Natural killer cell (primary cell): ENCODE data around the gene SAMD4A. TPM values are rescaled to one million over a fixed set of nuclear protein-coding genes. Genes with fewer than 3 reads are reported as not detected.

Experiments
- ATAC-seq, 3 donors: fragments of 150-1000 bp in 2 of 3; fragments of 200-7000 bp in 1 of 3; cut with Tn5 transposase; 1 replicate in 1 of 3; 2 replicates in 2 of 3; pipeline ENCODE4 v1.10.0; 2021; ENCODE audit warnings: mild to moderate bottlenecking in 2 of 3, moderate library complexity in 2 of 3
- DNase-seq, 2 donors: peaks; one replicate each; pipeline versions ENCODE4 v3.0.0 to v3.0.0-alpha.2; 2013 to 2021; ENCODE audit warnings: mixed read lengths in 1 of 2
- H3K27ac ChIP-seq: one replicate; pipeline ENCODE4 v1.5.1; 2013; ENCODE audit warnings: mild to moderate bottlenecking, low read length
- H3K27me3 ChIP-seq: one replicate; pipeline ENCODE4 v1.6.1; 2013; ENCODE audit warnings: low read length; ENCODE audit not compliant: control insufficient read depth, insufficient read depth
- H3K36me3 ChIP-seq: one replicate; pipeline ENCODE4 v1.6.1; 2013; ENCODE audit warnings: low read length; ENCODE audit not compliant: control insufficient read depth, insufficient read depth
- H3K4me1 ChIP-seq: one replicate; pipeline ENCODE4 v1.6.1; 2013; ENCODE audit warnings: low read length; ENCODE audit not compliant: control insufficient read depth, insufficient read depth
- H3K4me3 ChIP-seq: one replicate; pipeline ENCODE4 v1.5.1; 2013; ENCODE audit warnings: low read length
- H3K9me3 ChIP-seq: one replicate; pipeline ENCODE4 v1.6.1; 2013; ENCODE audit warnings: low read length; ENCODE audit not compliant: control insufficient read depth, insufficient read depth
- H3K27ac Mint-ChIP-seq, 2 donors: one replicate each; pipeline ENCODE4 v1.8.0; 2022; ENCODE audit warnings: mild to moderate bottlenecking in 2 of 2, mixed read lengths in 2 of 2, moderate library complexity in 1 of 2
- H3K27me3 Mint-ChIP-seq, 2 donors: one replicate each; pipeline ENCODE4 v1.8.0; 2022; ENCODE audit warnings: low read depth in 2 of 2, mixed read lengths in 2 of 2
- H3K36me3 Mint-ChIP-seq: one replicate; pipeline ENCODE4 v1.8.0; 2022; ENCODE audit warnings: mixed read lengths
- H3K4me1 Mint-ChIP-seq, 2 donors: one replicate each; pipeline ENCODE4 v1.8.0; 2022; ENCODE audit warnings: mixed read lengths in 2 of 2
- H3K4me3 Mint-ChIP-seq: one replicate; pipeline ENCODE4 v1.8.0; 2022; ENCODE audit warnings: mild to moderate bottlenecking, moderate library complexity, mixed read lengths
- H3K9me3 Mint-ChIP-seq, 2 donors: one replicate each; pipeline ENCODE4 v1.8.0; 2022; ENCODE audit warnings: mixed read lengths in 2 of 2
- CTCF ChIP-seq: fragments of 200-600 bp; IDR thresholded peaks from one replicate; pipeline ENCODE4 v1.8.0; 2022; ENCODE audit warnings: antibody characterized with exemption
- WGBS: methylation state at CpG from one replicate; pipeline ENCODE4 v1.1.7; 2013; ENCODE audit warnings: missing lambda C conversion rate; ENCODE audit not compliant: insufficient coverage; 5-methylcytosine and 5-hydroxymethylcytosine counted together
- intact Hi-C: fragments of 100-400 bp; cut with micrococcal nuclease; formaldehyde crosslinking; loops from one replicate; pipeline ENCODE4 v1.14.2; 2022
- total RNA-seq, 4 donors: library from RNA; stranded (reverse); fragments of 120-200 nt in 1 of 4; gene quantifications; one replicate each; pipeline versions ENCODE4 v1.2.3 to v1.2.4, GENCODE V29; 2013 to 2022

The SAMD4A gene
- total RNA-seq, 3 donors from 2014 or later (not counting 1 experiment from before 2014, with no cell fraction given): 0.70 to 1.6 (median 1.4) TPM

- 97% methylated on average over 4 of the region's 6 CpGs for WGBS
These were observed 7.6 kb downstream of the SAMD4A start for GRCh38 chr14:54574528-54574927.

GRCh38 chr14:54577494-54577893 lies 10.6 kb downstream of the SAMD4A start:
- ATAC-seq (no peak), DNase-seq (no peak)
- Mint-ChIP-seq H3K4me1 (no peaks in the 10 kb centered on the region), H3K36me3 (peaks cover 18% of the 10 kb centered on the region), H3K27me3 (peaks cover 49 to 56% of the 10 kb centered on the region in 2 donors), H3K4me3 (no peak overlapping the region), H3K27ac (no peak overlapping the region), H3K9me3 (no peaks in the 10 kb centered on the region)
- H3K27ac ChIP-seq: no peak overlapping the region
- peaks cover 3% of the 10 kb centered on the region for H3K9me3 ChIP-seq
- H3K4me3 ChIP-seq: no peak overlapping the region
- intact Hi-C loops: no loop called here
- 89% methylated on average over 6 of the region's 6 CpGs for WGBS
- no peak for TF ChIP-seq CTCF
- H3K27me3 ChIP-seq: no peaks in the 10 kb centered on the region
- no peaks in the 10 kb centered on the region for H3K36me3 ChIP-seq
- no peaks in the 10 kb centered on the region for H3K4me1 ChIP-seq

More at GRCh38 chr14:54574528-54574927, 7.6 kb downstream of the SAMD4A start:
- Mint-ChIP-seq H3K27ac (no peak overlapping the region), H3K9me3 (peaks cover 3 to 6% of the 10 kb centered on the region in 2 donors), H3K36me3 (peaks cover 26% of the 10 kb centered on the region), H3K4me3 (no peak overlapping the region), H3K27me3 (peaks cover 57 to 79% of the 10 kb centered on the region in 2 donors), H3K4me1 (no peaks in the 10 kb centered on the region)
- ATAC-seq: no peak
- Histone ChIP-seq H3K36me3 (no peaks in the 10 kb centered on the region), H3K4me1 (no peaks in the 10 kb centered on the region), H3K4me3 (no peak overlapping the region), H3K9me3 (peaks cover 7% of the 10 kb centered on the region), H3K27me3 (peaks cover 24% of the 10 kb centered on the region), H3K27ac (no peak overlapping the region)
- TF ChIP-seq CTCF: no peak
- intact Hi-C loops: no loop called here
- DNase-seq: no peak

- TF ChIP-seq CTCF: no peak
- intact Hi-C loops: no loop called here
- no peak overlapping the region for H3K4me3 Mint-ChIP-seq
- peaks cover 16% of the 10 kb centered on the region for H3K36me3 Mint-ChIP-seq
- ATAC-seq (no peak), DNase-seq (no peak)
- peaks cover 46 to 54% of the 10 kb centered on the region in 2 donors for H3K27me3 Mint-ChIP-seq
- H3K27me3 ChIP-seq: no peaks in the 10 kb centered on the region
- H3K4me1 Mint-ChIP-seq: no peaks in the 10 kb centered on the region
- no peaks in the 10 kb centered on the region for H3K36me3 ChIP-seq
- H3K4me3 ChIP-seq: no peak overlapping the region
- H3K27ac ChIP-seq: no peak overlapping the region
- no peaks in the 10 kb centered on the region for H3K9me3 Mint-ChIP-seq
- H3K9me3 ChIP-seq: peaks cover 2% of the 10 kb centered on the region
- 100% methylated on average over 2 of the region's 3 CpGs for WGBS
- no peak overlapping the region for H3K27ac Mint-ChIP-seq
- no peaks in the 10 kb centered on the region for H3K4me1 ChIP-seq
These were observed 11.0 kb downstream of the SAMD4A start for GRCh38 chr14:54577977-54578376.

- Histone ChIP-seq H3K9me3 (no peaks in the 10 kb centered on the region), H3K4me3 (no peak overlapping the region), H3K4me1 (no peaks in the 10 kb centered on the region), H3K27me3 (peaks cover 3% of the 10 kb centered on the region), H3K36me3 (no peaks in the 10 kb centered on the region), H3K27ac (no peak overlapping the region)
- intact Hi-C loops: no loop called here
- H3K36me3 Mint-ChIP-seq: no peaks in the 10 kb centered on the region
- ATAC-seq (no peak), DNase-seq (no peak)
- no peaks in the 10 kb centered on the region for H3K9me3 Mint-ChIP-seq
- peaks cover 41 to 51% of the 10 kb centered on the region in 2 donors for H3K27me3 Mint-ChIP-seq
- H3K27ac Mint-ChIP-seq: no peak overlapping the region
- no peak overlapping the region for H3K4me3 Mint-ChIP-seq
- H3K4me1 Mint-ChIP-seq: no peaks in the 10 kb centered on the region
- TF ChIP-seq CTCF: no peak
- WGBS: 58% methylated on average over 1 of the region's 1 CpG
These were observed 12.7 kb downstream of the SAMD4A start for GRCh38 chr14:54579621-54580020.
